UCSD-AML1 (cell line): ENCODE data around the gene CBLB.

Source experiments
- DNase-seq: peaks from one replicate; lab custom pipeline; 2025; ENCODE audit not compliant: unreplicated experiment; lab: John Stamatoyannopoulos, UW

CBLB gene

GRCh38 chr3:105868742-105869530, at the start of gene CBLB:
CBLB (minus strand) TSS chr3:105869012; CDS start chr3:105867577, 1,435 bp downstream.
- peak; percentile 94 for DNase-seq

- DNase-seq: no peak
Measured at GRCh38 chr3:105916767-105917166, 48.0 kb upstream of the CBLB start.

DNA sequence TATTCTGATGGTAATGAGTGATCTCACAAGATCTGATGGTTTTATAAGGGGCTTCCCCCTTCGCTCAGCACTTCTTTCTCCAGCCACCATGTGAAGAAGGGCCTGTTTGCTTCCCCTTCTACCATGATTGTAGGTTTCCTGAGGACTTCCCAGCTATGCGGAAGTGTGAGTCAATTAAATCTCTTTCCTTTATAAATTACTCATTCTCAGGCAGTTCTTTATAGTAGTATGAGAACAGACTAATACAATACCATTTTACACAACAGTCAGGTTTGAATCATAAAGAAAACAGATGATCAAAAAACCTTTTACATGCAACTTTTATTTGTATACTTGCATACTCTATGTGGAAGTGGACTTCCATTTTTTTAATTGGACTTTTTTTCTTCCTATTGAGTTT, 46.7 kb upstream of the CBLB start:
- DNase-seq: no peak

- DNase-seq: no peak
Measured at GRCh38 chr3:105913616-105914015, 44.8 kb upstream of the CBLB start.

- DNase-seq: no peak
Measured at GRCh38 chr3:105912891-105913290, 44.1 kb upstream of the CBLB start.

GRCh38 chr3:105911496-105911895, 42.7 kb upstream of the CBLB start:
- no peak for DNase-seq

DNA sequence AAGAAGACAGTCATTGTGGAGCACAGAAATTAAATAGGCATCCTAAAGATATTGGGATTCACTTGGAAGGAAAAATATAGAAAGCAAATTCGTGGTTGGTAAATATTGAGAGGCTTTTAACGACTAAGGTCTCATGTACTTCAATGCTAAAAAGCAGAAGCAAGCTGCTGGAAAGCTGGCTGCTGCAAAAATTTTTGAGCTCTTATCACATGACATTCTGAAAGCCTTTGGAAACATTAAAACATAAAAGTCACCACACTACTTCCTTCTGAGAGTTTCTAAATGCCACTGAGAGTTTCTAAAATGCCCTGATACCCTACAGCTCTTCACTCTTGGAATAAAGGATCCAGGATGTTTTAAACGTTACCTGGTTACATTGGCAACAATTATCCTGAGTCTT, 39.0 kb upstream of the CBLB start:
- DNase-seq: peak; percentile 12

DNA sequence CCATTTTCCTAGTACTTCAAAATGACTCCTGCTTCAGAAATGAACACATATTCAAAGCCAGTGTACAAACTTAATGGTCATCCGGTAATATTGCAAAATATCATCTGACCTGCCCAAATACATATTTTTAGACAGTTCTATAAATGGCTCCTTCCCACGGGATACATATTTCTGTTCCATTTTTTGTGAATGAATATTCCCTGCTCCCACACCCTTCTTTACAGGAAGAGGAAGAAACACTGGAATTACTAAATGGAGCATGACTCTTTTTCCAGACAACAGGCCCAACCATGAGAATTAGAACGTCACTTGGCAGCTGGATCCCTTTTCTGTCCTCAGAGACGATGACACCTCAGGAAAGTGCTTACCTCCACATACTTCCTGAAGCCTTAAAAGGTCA, 38.0 kb upstream of the CBLB start:
- no peak for DNase-seq

DNA sequence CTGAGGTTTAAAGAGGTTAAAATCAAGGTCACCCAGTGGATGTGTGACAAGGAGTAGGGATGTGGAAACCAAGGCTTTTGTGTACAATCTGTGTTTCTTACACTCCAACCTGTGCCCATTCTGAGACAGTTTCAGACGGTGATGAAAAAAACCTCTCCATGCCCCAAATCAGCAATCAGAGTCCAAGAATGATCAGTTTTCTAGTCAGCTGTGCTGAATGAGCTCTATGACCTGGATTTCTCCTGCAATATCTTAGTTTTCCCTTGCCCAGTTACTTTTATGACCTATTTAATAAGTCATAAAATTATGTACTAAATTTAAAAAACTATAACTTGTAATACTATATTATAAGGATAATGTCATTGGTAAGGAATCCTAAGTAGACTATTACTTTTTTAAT, 37.5 kb upstream of the CBLB start:
- DNase-seq: no peak

DNA sequence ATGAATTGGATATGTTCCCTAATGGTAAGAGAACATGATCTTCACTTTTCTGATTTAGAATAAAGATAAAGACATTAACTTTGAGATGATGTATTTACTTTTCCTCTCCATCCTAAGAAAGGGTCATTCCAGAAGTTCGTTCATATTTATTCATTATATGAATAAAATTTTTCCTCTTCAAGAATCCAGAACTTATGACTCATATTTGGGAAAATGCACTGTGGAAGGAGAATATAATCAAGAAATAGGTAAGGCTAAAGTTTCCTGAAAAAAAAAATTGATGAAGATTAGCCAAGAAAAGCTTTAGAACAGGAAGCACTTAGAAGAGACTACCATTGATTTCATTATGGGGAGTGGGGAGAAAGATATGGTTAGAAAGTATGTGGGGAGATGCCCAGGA, 36.5 kb upstream of the CBLB start:
- no peak for DNase-seq

- no peak for DNase-seq
Measured at GRCh38 chr3:105904678-105905284, 36.0 kb upstream of the CBLB start.

DNA sequence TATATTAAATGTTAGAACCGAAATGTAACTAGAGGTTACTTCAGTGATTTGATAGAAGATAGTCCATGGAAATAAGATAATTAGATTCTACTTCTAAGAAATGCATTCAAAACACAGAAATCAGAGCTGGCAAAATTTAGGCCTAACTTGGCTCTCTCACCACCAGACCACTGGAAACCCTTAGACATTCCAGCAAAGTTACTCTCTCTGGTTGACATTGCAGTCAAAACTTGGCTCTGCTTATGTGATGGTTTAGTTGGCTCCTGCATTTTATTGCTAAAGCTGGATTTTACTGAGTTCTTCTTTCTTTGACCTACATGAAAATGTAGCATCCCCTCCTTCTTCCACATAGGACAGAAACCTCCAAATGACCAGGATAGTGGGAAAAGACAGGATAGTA, 35.4 kb upstream of the CBLB start:
- DNase-seq: no peak

DNA sequence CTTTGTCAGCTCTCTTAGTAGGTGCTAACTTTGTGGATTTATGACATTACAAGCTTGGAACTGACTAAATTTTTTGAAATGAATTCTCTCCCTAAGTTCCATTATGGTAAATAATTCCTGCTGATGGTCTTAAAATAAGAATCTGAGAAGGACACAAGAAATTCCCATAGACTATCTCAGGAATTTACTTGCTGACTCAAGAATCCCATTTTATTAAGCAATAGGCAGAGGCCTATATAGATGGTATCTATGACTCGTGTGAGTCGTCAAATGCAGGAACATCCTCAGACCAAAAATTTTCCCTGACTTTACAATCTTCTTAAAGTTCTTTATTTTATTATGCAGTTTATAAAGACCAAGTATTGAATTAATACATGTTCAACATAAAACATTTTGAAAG, 30.7 kb upstream of the CBLB start:
- DNase-seq: no peak

- DNase-seq: no peak
Measured at GRCh38 chr3:105891101-105891500, 22.3 kb upstream of the CBLB start.

GRCh38 chr3:105888621-105889579, 20.1 kb upstream of the CBLB start:
- no peak for DNase-seq

DNA sequence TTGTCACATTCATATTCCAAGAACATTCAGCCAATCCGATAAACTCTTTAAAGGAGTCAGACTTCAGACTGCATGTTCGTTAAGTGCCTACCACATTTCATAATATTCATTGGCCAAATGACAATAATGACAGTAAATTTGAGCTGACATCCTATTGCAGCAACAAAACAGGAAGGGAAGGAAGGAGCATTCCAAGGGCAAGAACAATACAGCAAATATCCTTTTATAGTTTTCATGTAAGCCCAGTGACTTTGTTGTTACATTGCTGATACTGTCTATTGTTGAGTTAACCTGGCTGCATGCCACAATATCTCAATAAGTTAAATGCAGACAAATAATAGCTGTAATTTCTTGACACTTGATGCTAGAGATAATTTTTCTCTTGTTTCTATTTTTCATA, 16.4 kb upstream of the CBLB start:
- no peak for DNase-seq

DNA sequence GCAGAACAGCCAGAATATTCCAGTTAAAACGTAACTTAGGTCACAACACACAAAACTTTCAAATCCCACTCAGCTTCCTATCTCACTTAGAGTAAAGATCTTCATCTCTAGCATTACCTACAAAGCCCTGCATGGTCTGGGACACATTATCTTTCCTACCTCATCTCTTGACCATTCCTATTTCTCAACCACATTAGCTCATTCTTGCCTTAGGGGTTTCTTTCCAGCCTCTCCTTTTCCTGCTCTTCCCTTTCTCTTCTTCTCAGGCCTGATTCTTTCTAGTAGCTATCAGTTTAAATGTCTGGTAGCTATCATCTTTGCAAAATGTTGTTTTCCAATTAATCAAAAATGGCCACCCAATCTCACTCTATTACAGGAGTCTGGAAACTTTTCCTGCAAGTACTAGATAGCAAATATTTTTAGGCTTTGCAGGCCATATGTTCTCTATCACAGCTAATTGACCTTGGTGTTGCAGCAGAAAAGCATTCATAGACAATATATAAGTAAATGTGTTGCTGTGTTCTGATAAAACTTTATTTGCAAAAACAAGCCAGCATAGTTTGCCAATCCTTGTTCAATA, 15.1 kb upstream of the CBLB start:
- no peak for DNase-seq

DNA sequence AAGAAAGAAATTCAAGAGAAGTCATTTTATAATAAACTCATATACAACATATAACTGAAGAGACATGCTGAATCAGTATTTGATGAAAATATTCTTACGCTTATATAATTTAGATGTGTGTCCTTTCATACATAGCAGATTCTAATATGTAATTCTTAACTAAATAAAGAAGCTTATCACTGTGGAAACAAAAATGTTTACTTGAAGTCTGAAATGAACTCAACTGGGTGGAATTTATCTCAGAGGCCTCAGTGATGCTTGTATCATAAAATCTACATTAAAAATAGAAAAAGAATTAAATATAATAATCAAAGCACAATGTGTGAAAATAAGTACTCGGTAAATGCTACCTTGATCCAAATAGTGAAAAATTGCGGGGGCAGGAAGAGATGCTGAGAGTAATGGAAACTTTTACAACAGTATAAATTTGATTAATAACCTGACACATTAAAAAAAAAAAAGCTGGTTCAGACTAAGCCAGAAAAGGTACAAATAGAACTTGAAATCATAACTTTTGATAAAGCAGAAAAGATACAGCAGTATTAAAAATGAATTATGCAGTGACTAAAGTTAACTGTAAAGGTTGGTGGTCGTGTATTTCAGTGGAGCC, 12.0 kb upstream of the CBLB start:
- no peak for DNase-seq

DNA sequence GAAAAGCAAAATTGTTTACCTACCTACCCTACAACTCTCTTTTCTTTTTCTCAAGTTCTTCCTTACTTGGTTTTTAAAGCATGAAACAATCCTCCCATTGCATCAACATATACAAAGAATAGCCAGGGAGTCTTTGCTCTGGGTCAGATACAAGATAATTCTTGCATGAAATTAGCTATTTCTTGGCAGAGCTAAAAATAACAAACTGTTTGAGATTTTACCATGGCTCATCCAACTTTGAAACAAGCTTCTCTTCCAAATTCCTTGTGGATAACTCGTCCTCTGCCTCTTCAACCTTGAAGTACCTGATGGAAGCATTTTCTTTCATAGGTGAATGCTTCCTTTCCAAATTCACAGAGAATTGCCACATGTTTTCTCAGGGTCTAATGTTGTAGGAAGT, 9.2 kb upstream of the CBLB start:
- DNase-seq: no peak

DNA sequence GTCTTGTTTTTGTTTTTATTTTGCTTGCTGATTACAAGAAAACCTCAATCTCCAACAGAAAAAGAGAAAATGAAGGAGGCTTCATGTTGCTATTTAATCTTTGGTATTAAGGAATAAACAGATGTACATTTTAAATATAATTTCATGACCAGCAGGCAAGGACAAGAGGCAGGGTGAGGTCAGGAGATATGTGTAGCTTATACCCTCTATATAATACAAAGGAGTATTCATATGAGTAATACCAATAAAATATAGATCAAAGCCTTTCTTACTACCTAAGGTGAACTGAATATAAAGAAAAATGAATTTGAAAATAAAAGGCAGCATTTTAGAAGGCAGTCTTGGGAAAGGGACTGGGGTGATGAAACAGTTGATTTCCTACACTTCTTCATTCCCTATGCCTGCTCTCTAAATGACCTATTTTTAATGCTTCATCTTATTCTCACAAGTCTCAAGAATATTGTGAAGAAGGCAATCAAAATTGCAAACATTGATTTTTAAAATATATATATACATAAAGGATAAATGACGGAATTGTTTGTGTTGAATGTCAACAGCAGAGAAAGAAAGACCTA, 8.6 kb upstream of the CBLB start:
- no peak for DNase-seq
